Measurements from ENCODE around the gene ATP10B.

ATP10B gene

DNA sequence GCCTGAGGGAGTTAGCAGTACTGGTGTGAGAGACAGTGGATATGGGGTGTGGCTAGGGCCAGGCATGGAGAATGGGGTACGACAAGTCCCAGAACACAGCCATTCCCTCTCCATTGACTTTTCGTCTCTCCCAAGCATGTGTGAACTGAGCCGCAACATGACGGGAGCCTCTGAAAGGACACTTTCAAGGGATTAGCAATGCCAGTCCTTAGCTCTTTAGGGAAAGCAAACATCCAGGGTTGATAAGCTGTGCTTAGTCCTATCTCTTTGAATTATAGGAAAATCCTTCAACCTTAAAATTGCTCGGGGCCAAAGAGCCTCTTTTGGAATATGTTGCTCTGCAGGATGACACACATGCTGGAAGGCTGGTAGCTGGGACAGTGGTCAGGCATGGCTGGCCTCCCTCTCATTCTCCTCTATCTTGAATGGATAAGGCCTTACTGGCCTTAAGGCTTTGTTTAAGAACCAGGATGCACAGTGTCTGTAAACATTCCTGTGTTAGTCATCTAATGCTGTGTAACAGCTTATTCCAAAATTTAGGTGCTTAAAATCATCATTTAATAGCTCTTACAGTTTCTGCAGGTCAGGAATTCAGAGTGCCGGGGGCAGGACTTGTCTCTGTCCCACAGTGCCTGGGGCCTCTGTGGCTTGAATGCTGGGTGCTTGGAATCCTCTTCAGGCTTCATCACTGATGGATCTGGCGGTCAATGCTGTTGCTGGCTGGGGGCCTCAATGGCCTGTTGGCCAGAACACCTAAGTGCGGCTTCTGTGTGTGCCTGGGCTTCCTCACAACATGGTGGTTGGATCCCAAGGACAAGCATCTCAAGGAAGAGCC is 335.1 kb downstream of the ATP10B start:
- in situ Hi-C loops (cut with HindIII; ENCODE audit: low sequenced_read_pairs) = no loop called here
- TF ChIP-seq, protein P1, sequence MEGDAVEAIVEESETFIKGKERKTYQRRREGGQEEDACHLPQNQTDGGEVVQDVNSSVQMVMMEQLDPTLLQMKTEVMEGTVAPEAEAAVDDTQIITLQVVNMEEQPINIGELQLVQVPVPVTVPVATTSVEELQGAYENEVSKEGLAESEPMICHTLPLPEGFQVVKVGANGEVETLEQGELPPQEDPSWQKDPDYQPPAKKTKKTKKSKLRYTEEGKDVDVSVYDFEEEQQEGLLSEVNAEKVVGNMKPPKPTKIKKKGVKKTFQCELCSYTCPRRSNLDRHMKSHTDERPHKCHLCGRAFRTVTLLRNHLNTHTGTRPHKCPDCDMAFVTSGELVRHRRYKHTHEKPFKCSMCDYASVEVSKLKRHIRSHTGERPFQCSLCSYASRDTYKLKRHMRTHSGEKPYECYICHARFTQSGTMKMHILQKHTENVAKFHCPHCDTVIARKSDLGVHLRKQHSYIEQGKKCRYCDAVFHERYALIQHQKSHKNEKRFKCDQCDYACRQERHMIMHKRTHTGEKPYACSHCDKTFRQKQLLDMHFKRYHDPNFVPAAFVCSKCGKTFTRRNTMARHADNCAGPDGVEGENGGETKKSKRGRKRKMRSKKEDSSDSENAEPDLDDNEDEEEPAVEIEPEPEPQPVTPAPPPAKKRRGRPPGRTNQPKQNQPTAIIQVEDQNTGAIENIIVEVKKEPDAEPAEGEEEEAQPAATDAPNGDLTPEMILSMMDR (IDR thresholded peaks at IDR 0.05; ENCODE audit: low read depth, low read length) = no peak
- H3K4me3 ChIP-seq (ENCODE audit: low read depth, low read length) = no peak overlapping the region
- no peak for DNase-seq (ENCODE audit: low read depth, low spot score)

DNA sequence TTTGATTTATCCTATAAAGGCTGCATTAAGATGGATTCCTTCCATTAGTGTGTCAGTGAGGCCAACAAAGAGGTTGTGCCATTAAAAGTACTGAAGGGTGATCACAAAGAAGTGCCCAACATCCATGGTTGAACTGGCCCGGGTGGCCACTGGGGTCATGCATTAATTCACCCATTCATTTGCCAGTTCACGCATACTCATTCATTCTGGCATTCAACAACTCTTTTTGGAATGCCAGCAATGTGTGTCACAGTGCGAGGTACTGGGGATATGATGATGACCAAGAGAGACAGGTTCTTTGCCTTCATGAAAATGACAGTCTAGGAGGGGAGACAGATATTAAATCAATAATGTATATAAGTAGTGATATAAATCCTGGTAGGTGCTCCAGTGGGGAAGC is 337.1 kb downstream of the ATP10B start:
- TF ChIP-seq, protein P1 (IDR thresholded peaks at IDR 0.05; ENCODE audit: low read depth, low read length) = no peak
- H3K4me3 ChIP-seq (ENCODE audit: low read depth, low read length) = no peak overlapping the region
- no peak for DNase-seq (ENCODE audit: low read depth, low spot score)
- in situ Hi-C loops (cut with HindIII; ENCODE audit: low sequenced_read_pairs) = no loop called here

DNA sequence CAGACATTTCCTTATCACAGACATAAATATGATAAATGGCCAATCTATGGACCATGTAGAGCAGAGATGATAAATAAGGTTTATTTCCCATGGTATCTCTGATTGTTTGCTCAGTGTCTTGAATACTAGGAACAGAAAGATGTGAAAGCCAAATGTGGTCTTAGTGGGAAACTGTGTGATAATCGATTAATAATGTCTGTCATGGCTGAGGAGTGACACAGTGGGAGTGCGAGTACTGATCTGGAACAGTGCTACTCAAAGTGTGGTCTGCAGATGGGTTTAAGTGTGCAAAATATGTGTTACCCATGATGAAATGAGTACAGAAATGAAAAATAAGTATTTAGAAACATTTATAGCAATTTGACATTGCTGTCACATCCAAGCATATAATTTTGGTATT is 337.8 kb downstream of the ATP10B start:
- no peak overlapping the region for H3K4me3 ChIP-seq (ENCODE audit: low read depth, low read length)
- TF ChIP-seq, protein P1 (IDR thresholded peaks at IDR 0.05; ENCODE audit: low read depth, low read length) = no peak
- no peak for DNase-seq (ENCODE audit: low read depth, low spot score)
- in situ Hi-C loops (cut with HindIII; ENCODE audit: low sequenced_read_pairs) = no loop called here

DNA sequence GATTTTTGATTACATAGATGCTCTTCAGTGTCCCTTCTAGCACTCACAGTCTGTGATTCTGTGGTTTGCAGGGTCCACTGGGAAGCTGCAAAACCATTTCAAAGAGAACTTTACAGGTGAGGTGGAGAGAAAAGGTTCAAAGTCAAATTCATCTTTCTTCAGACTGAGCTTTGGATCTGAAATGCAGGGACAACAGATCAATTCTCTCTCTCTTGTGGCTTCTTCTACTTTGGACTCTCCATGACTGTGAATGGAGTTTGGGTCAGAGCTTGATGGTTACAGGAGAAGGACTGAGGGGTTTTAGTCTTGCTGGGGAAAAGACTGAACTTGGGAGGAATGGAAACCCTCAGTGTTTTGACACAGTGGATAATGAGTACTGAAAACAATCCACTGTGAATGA is 338.5 kb downstream of the ATP10B start:
- in situ Hi-C loops (cut with HindIII; ENCODE audit: low sequenced_read_pairs) = no loop called here

More for the DNA sequence above, 338.5 kb downstream of the ATP10B start:
- TF ChIP-seq, protein P1 (IDR thresholded peaks at IDR 0.05; ENCODE audit: low read depth, low read length) = no peak
- H3K4me3 ChIP-seq (ENCODE audit: low read depth, low read length) = no peak overlapping the region
- no peak for DNase-seq (ENCODE audit: low read depth, low spot score)

Measured in astrocyte of the spinal cord (primary cell).